HepG2 (cell line): ENCODE data around the gene ANKS4B. TPM values are rescaled to one million over a fixed set of nuclear protein-coding genes. Genes with fewer than 3 reads are reported as not detected.

Experiments used
- ATAC-seq: fragments of 200-7000 bp; cut with Tn5 transposase; 3 replicates; pipeline ENCODE4 v1.9.1; 2020; ENCODE audit warnings: mild to moderate bottlenecking, moderate library complexity
- BruUV-seq: library from RNA; stranded (reverse); fragments of 400-500 nt; replicated peaks from 2 replicates; lab custom pipeline; 2021; lab: Mats Ljungman, UMichigan
- CTCF ChIA-PET: fragments of 300-600 bp; formaldehyde crosslinking; extraction: SDS; loops from one replicate; lab custom pipeline; 2021; ENCODE audit warnings: low total read pairs, inconsistent platforms, low intra/inter-chr PET ratio; lab: Yijun Ruan, JAX
- POLR2A ChIA-PET: fragments of 350-600 bp; sonication (Branson Sonifier 250); formaldehyde crosslinking; loops from one replicate; lab custom pipeline; 2020; ENCODE audit warnings: antibody characterized with exemption, inconsistent platforms; lab: Yijun Ruan, JAX
- DNase-seq: peaks from one replicate; pipeline ENCODE4 v3.0.0-alpha.2; 2015; ENCODE audit warnings: low spot score
- FAIRE-seq: peaks from 3 replicates; lab custom pipeline; 2011; peaks lifted over from hg19 to GRCh38; lab: Jason Lieb, UNC
- H2AFZ ChIP-seq: one replicate; pipeline ENCODE4 v1.6.1; 2011; ENCODE audit warnings: low read length, inconsistent platforms
- H3K27ac ChIP-seq: fragments of 300-600 bp; 3 replicates; pipeline ENCODE4 v1.8.0; 2011; ENCODE audit warnings: mixed run types, mild to moderate bottlenecking, mixed read lengths, low read length, inconsistent platforms; ENCODE audit not compliant: insufficient read depth; ENCODE audit errors: extremely low read length
- H3K27me3 ChIP-seq, 2 experiments: fragments of 200-600 bp in 1 of 2; 2 replicates in 1 of 2; 3 replicates in 1 of 2; pipeline versions ENCODE4 v1.6.0 to v1.8.0; 2011; ENCODE audit warnings: low read length in 2 of 2, mild to moderate bottlenecking in 2 of 2, moderate library complexity in 2 of 2, inconsistent platforms in 1 of 2; ENCODE audit not compliant: insufficient read depth in 2 of 2, control insufficient read depth in 1 of 2
- H3K36me3 ChIP-seq, 2 experiments: fragments of 200-600 bp in 1 of 2; replicated peaks in 1 of 2; 2 replicates in 1 of 2; 3 replicates in 1 of 2; pipeline versions ENCODE4 v1.5.1 to v1.8.0; 2011; ENCODE audit warnings: low read length in 2 of 2, inconsistent platforms in 1 of 2; ENCODE audit not compliant: insufficient read depth in 2 of 2, control insufficient read depth in 1 of 2
- H3K4me1 ChIP-seq: 2 replicates; pipeline ENCODE4 v1.5.1; 2012; ENCODE audit warnings: low read length, inconsistent platforms; ENCODE audit not compliant: insufficient read depth
- H3K4me2 ChIP-seq: 2 replicates; pipeline ENCODE4 v1.6.0; 2011; ENCODE audit warnings: low read depth, low read length, inconsistent platforms
- H3K4me3 ChIP-seq, 3 experiments: fragments of 200-600 bp in 1 of 3; sonication (generic), shearing (Covaris generic) in 1 of 3; replicated peaks in 1 of 3; 2 replicates each; pipeline ENCODE4 v1.5.1; 2011 to 2016; ENCODE audit warnings: low read length in 3 of 3, inconsistent platforms in 2 of 3, low read depth in 2 of 3, mild to moderate bottlenecking in 2 of 3, control low read depth in 1 of 3, mixed read lengths in 1 of 3; ENCODE audit not compliant: insufficient read depth in 1 of 3
- H3K79me2 ChIP-seq: one replicate; pipeline ENCODE4 v1.6.1; 2011; ENCODE audit warnings: low read length, inconsistent platforms; ENCODE audit not compliant: insufficient read depth
- H3K9ac ChIP-seq: 2 replicates; pipeline ENCODE4 v1.6.0; 2011; ENCODE audit warnings: mild to moderate bottlenecking, low read depth, low read length, inconsistent platforms; ENCODE audit not compliant: insufficient read depth
- H3K9me3 ChIP-seq: 2 replicates; pipeline ENCODE4 v1.5.1; 2012; ENCODE audit warnings: mild to moderate bottlenecking, low read length
- H4K20me1 ChIP-seq: 2 replicates; pipeline ENCODE4 v1.6.0; 2011; ENCODE audit warnings: inconsistent platforms, mild to moderate bottlenecking, low read length, moderate library complexity; ENCODE audit not compliant: insufficient read depth
- ATF4 ChIP-seq, 2 experiments: fragments of 450-650 bp in 1 of 2; sonication (generic) in 1 of 2; formaldehyde crosslinking; IDR thresholded peaks; 2 replicates each; pipeline versions ENCODE4 v1.5.0 to v1.8.0; 2020 to 2022; ENCODE audit warnings: mild to moderate bottlenecking in 1 of 2, missing genetic modification reagents in 1 of 2
- HDAC6 ChIP-seq: fragments of 200-600 bp; sonication (generic); IDR thresholded peaks from 2 replicates; pipeline ENCODE4 v1.7.0; 2017; ENCODE audit warnings: mild to moderate bottlenecking, antibody characterized with exemption, low read length, low read depth
- ZNF318 ChIP-seq: sonication (generic); formaldehyde crosslinking; IDR thresholded peaks from 2 replicates; pipeline ENCODE4 v1.4.0; 2020; ENCODE audit warnings: mild to moderate bottlenecking, missing genetic modification reagents
- ZNF687 ChIP-seq: sonication (generic); formaldehyde crosslinking; IDR thresholded peaks from 2 replicates; pipeline ENCODE4 v1.5.1; 2020; ENCODE audit warnings: mild to moderate bottlenecking, missing genetic modification reagents, moderate library complexity
- WGBS: methylation state at CpG from one replicate; pipeline ENCODE4 v1.1.6; 2017; ENCODE audit warnings: low lambda C conversion rate; 5-methylcytosine and 5-hydroxymethylcytosine counted together
- in situ Hi-C: cut with HindIII; loops from 2 replicates; pipeline ENCODE4 v1.10.0; 2017; ENCODE audit warnings: low pct_unique_long_range_greater_than_20kb; ENCODE audit not compliant: extremely low pct_ligation_motif_present
- intact Hi-C: fragments of 100-400 bp; cut with micrococcal nuclease; formaldehyde crosslinking; loops from one replicate; pipeline ENCODE4 v1.10.0; 2022; ENCODE audit not compliant: unreplicated experiment
- polyA plus RNA-seq, 8 experiments: library from polyadenylated mRNA; depleted of rRNA in 3 of 8; stranded (reverse) in 7 of 8; unstranded in 1 of 8; fragments of >200 nt; fragmentation: Illumina TruSeq in 4 of 8; extraction: Trizol in 4 of 8; gene quantifications; 2 replicates each; pipeline versions ENCODE4 v1.2.1 to v1.2.3, GENCODE V29; 2011 to 2016; ENCODE audit warnings: low read depth in 4 of 8, missing spikeins in 1 of 8, mixed read lengths in 1 of 8; ENCODE audit not compliant: insufficient read depth in 1 of 8
- total RNA-seq, 5 experiments: library from RNA; depleted of rRNA; stranded (reverse); fragments of >200 nt; fragmentation: Illumina TruSeq; extraction: Trizol; gene quantifications; 2 replicates each; pipeline ENCODE4 v1.2.3, GENCODE V29; 2016; ENCODE audit warnings: low read depth in 1 of 5
- TF ChIP-seq, protein P1 (sequence below): sonication (generic); formaldehyde crosslinking; IDR thresholded peaks from 2 replicates; pipeline ENCODE4 v1.5.0; 2020; ENCODE audit warnings: mild to moderate bottlenecking, missing genetic modification reagents, borderline replicate concordance

ANKS4B gene
- total and polyA plus RNA-seq, 2 of the 13 experiments (the other 11 are each of a cell fraction or from before 2014, with no cell fraction given), result 6.5 to 30.0 TPM

DNA sequence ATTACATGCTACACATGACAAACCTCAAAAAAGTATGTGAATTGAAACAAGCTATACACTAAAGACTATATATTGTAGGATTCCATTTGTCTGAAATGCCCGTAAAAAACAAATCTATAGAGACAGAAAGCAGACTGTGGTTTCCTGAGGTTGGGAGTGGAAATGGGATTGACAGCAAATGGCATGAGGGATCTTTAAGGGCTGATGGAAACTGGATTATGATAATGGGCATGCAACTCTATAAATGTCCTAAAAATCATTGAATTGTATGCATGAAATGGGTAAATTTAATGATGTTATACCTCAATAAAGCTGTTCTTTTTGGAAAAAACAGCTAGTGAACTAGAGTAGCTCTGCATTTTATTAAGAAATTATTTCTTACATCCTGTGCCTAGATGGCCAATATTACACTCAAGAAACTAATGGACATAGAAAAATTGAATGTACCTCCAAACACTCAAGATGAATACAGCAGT is 416 bp upstream of the ANKS4B start (continued):
- TF ChIP-seq HDAC6, result no peak
- TF ChIP-seq ATF4 (CRISPR knock-in tag; IDR thresholded peaks at IDR 0.05), result no peak; a peak in 1 of 4 replicates

GRCh38 chr16:21235199-21235585 is 1.7 kb downstream of the ANKS4B start:
- intact Hi-C loops, result no loop called here
- DNase-seq (no peak), ATAC-seq (no peak), FAIRE-seq (no peak)
- H3K9me3 ChIP-seq, result no peaks in the 10 kb centered on the region
- no peak overlapping the region for H2AFZ ChIP-seq
- H3K36me3 ChIP-seq, result peaks cover 1 to 7% of the 10 kb centered on the region in 2 experiments; a peak in 2 of 5 replicates
- H4K20me1 ChIP-seq, result no peaks in the 10 kb centered on the region
- POLR2A ChIA-PET, result interaction anchor here (1.1 to 2.8 kb wide), 6 partner anchors 11 to 47 kb away, joined by 3 to 14 read pairs (median 7); no protein-coding TSS in a partner anchor
- CTCF ChIA-PET, result no interaction called here
- H3K4me1 ChIP-seq, result peaks cover 79% of the 10 kb centered on the region
- H3K9ac ChIP-seq, result peak overlapping the region; percentile 67
- peaks cover 41% of the 10 kb centered on the region for H3K79me2 ChIP-seq
- H3K4me2 ChIP-seq, result peak overlapping the region; percentile 84
- in situ Hi-C loops, result no loop called here
- H3K4me3 ChIP-seq, result peak overlapping the region; percentile 70 to 80 (median 71)
- H3K27me3 ChIP-seq, result no peaks in the 10 kb centered on the region; a peak in 1 of 5 replicates
- no peak overlapping the region for H3K27ac ChIP-seq
- 73% methylated on average over 3 of the region's 3 CpGs for WGBS
- BruUV-seq, result no TSS peak
- TF ChIP-seq ZNF318 (CRISPR knock-in tag), result no peak
- TF ChIP-seq, protein P1, sequence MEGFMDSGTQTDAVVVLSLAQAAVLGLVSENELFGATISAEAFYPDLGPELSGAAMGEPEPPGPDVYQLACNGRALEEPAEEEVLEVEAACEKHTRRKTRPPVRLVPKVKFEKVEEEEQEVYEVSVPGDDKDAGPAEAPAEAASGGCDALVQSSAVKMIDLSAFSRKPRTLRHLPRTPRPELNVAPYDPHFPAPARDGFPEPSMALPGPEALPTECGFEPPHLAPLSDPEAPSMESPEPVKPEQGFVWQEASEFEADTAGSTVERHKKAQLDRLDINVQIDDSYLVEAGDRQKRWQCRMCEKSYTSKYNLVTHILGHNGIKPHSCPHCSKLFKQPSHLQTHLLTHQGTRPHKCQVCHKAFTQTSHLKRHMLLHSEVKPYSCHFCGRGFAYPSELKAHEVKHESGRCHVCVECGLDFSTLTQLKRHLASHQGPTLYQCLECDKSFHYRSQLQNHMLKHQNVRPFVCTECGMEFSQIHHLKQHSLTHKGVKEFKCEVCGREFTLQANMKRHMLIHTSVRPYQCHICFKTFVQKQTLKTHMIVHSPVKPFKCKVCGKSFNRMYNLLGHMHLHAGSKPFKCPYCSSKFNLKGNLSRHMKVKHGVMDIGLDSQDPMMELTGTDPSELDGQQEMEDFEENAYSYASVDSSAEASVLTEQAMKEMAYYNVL, result no peak
- TF ChIP-seq ZNF687 (CRISPR knock-in tag), result 0 out of 2 replicates have a peak, but pooled peaks have one; percentile 1
